Measurements from ENCODE around the gene AGTR1.

The AGTR1 gene

DNA sequence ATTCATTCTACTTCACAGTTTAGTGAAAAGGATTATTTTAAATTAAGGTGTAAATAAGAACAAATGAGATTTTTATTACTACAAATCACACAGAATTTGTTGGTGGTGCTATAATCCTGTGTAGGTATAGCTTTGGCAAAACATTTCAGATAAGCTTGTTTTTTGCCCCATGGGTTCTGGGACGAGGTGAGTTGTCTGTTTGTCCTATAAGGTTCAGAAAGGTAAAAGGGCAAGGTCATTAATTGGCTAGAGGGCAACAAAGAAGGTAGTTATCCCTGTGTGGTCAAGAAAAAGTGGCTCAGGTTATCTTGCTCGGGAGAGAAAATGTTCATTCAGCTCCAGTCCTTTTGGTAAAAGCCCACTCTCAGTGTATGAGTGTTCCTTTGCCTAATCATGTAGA, 23.2 kb downstream of the AGTR1 start:
- H3K27ac ChIP-seq (ENCODE audit: low read length) = no peak overlapping the region
- no peaks in the 10 kb centered on the region for H3K27me3 ChIP-seq (ENCODE audit: low read depth, low read length)
- H3K4me3 ChIP-seq (ENCODE audit: low read depth in 1 of 2, low read length in 2 of 2) = no peak overlapping the region
- no peaks in the 10 kb centered on the region for H3K9me3 ChIP-seq (ENCODE audit: control insufficient read depth in 1 of 2, low read length in 2 of 2)
- no peaks in the 10 kb centered on the region for H3K36me3 ChIP-seq (ENCODE audit: control insufficient read depth in 1 of 2, insufficient read depth in 2 of 2, low read length in 2 of 2)
- H3K4me1 ChIP-seq (ENCODE audit: control insufficient read depth in 1 of 2, insufficient read depth in 2 of 2, low read length in 2 of 2) = no peaks in the 10 kb centered on the region

DNA sequence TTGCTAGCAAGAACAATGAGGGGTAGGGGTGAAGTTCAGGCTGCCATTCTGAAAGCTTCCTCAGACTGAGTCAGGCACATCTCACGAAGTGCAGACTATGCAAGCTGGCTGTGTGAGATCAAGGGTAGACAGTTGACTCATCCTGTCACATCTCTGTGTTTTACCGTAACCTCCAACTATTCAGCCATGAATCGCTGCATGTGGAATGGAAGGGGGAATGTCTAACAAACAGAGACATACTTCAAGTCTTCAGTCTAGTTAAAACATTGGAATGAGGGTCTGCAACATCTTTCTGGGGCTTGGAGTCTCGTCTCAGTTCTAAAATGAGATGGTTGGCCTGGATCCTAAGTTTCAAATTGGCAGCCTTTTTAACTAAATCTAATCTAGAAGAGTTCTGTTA, 25.9 kb downstream of the AGTR1 start:
- Histone ChIP-seq H3K36me3 (ENCODE audit: control insufficient read depth in 1 of 2, insufficient read depth in 2 of 2, low read length in 2 of 2) (no peaks in the 10 kb centered on the region), H3K27ac (ENCODE audit: low read length) (no peak overlapping the region)

DNA sequence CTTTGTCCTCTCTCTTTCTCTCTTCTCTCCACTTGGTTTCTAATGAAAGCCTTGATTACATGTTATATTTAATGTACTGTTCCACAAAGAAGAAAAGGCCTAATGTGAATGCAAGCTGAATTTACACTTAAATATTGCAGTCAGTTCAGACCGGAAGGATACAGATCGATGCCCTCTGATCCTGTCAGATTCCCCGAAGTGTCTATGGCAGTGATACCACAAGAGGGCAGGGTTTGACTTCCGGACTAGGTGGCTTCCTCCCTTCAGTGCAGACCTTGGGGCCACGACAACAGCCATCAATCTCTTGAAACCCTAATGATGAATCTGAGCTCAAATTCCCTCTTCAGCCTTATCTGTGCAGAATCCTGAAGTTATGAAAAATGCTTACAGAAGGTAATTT, 29.5 kb downstream of the AGTR1 start:
- Histone ChIP-seq H3K36me3 (ENCODE audit: control insufficient read depth in 1 of 2, insufficient read depth in 2 of 2, low read length in 2 of 2) (no peaks in the 10 kb centered on the region), H3K9me3 (ENCODE audit: control insufficient read depth in 1 of 2, low read length in 2 of 2) (no peaks in the 10 kb centered on the region), H3K4me3 (ENCODE audit: low read depth in 1 of 2, low read length in 2 of 2) (no peak overlapping the region), H3K27me3 (ENCODE audit: low read depth, low read length) (no peaks in the 10 kb centered on the region), H3K4me1 (ENCODE audit: control insufficient read depth in 1 of 2, insufficient read depth in 2 of 2, low read length in 2 of 2) (peaks cover 0 to 4% of the 10 kb centered on the region in 2 donors), H3K27ac (ENCODE audit: low read length) (no peak overlapping the region)

More for the DNA sequence above, 25.9 kb downstream of the AGTR1 start:
- Histone ChIP-seq H3K9me3 (ENCODE audit: control insufficient read depth in 1 of 2, low read length in 2 of 2) (no peaks in the 10 kb centered on the region), H3K27me3 (ENCODE audit: low read depth, low read length) (no peaks in the 10 kb centered on the region), H3K4me3 (ENCODE audit: low read depth in 1 of 2, low read length in 2 of 2) (no peak overlapping the region), H3K4me1 (ENCODE audit: control insufficient read depth in 1 of 2, insufficient read depth in 2 of 2, low read length in 2 of 2) (peaks cover 0 to 3% of the 10 kb centered on the region in 2 donors)

DNA sequence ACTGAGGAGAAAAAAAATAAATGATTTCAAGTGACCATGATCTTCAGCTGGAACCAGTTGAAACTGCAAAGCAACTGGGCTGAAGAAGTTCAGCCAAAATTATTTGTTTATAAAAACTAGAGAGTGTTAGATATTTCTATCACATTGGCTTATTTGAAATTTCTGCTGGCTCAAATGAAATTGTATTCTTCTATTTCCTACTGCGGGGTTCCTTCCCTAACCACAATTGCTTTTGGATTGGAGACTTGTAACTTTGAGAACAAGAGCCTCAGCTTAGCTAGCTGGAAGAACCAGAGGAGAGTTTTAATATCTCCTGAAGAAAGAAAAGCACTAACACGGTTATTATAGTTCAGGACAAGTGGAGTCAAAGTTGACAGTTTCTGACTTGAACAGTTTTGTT, 31.1 kb downstream of the AGTR1 start:
- no peaks in the 10 kb centered on the region for H3K9me3 ChIP-seq (ENCODE audit: control insufficient read depth in 1 of 2, low read length in 2 of 2)
- H3K36me3 ChIP-seq (ENCODE audit: control insufficient read depth in 1 of 2, insufficient read depth in 2 of 2, low read length in 2 of 2) = no peaks in the 10 kb centered on the region
- no peaks in the 10 kb centered on the region for H3K27me3 ChIP-seq (ENCODE audit: low read depth, low read length)
- H3K4me1 ChIP-seq (ENCODE audit: control insufficient read depth in 1 of 2, insufficient read depth in 2 of 2, low read length in 2 of 2) = peaks cover 0 to 4% of the 10 kb centered on the region in 2 donors
- H3K4me3 ChIP-seq (ENCODE audit: low read depth in 1 of 2, low read length in 2 of 2) = no peak overlapping the region
- no peak overlapping the region for H3K27ac ChIP-seq (ENCODE audit: low read length)

DNA sequence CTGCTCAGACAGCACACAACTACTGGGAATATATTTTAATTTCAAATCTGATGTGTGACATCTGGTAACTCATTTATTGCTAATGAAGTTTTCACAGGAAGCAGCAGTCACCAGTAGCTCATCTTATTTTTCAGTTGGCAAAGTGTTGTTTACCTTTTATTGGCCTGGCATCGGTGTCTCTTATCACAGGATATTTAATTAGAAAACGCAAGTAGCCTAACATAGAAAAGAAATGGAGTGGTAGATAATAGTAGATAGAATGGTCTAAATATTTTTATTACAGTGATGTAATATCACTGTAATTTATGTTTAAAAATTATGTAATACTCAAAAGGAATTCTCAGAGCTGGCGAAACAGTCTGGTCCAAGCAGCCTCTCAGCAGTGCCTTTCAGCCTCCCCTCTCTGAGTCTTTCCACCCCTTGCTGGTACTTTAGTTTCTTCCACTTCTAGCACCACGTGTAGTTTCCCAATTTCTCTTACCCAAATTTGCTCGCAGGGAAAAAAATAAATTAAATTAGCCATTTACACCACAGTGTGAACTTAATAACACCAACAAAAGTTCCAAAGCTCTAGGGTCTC, 31.9 kb downstream of the AGTR1 start:
- Histone ChIP-seq H3K4me3 (ENCODE audit: low read depth in 1 of 2, low read length in 2 of 2) (no peak overlapping the region), H3K27me3 (ENCODE audit: low read depth, low read length) (no peaks in the 10 kb centered on the region), H3K4me1 (ENCODE audit: control insufficient read depth in 1 of 2, insufficient read depth in 2 of 2, low read length in 2 of 2) (peaks cover 0 to 4% of the 10 kb centered on the region in 2 donors), H3K9me3 (ENCODE audit: control insufficient read depth in 1 of 2, low read length in 2 of 2) (no peaks in the 10 kb centered on the region), H3K36me3 (ENCODE audit: control insufficient read depth in 1 of 2, insufficient read depth in 2 of 2, low read length in 2 of 2) (no peaks in the 10 kb centered on the region), H3K27ac (ENCODE audit: low read length) (no peak overlapping the region)

DNA sequence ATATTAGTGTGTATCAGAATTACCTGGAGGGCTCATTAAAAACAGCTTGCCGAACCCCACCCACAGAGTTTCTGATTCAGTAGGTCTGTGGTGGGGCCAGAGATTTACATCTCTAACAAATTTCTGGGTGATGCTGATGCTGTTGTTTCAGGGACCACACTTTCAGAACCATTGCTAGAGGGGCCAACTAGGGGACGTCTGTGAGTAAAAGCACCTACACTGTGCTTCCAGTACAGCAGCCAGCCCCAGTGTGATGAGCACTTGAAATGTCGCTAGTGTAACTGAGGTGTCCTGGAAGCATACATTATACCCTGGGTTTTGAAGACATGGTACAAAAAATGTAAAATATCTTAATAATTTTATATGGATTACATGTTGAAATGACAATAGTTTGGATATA, 33.0 kb downstream of the AGTR1 start:
- Histone ChIP-seq H3K27ac (ENCODE audit: low read length) (no peak overlapping the region), H3K27me3 (ENCODE audit: low read depth, low read length) (no peaks in the 10 kb centered on the region), H3K4me1 (ENCODE audit: control insufficient read depth in 1 of 2, insufficient read depth in 2 of 2, low read length in 2 of 2) (peaks cover 0 to 4% of the 10 kb centered on the region in 2 donors), H3K4me3 (ENCODE audit: low read depth in 1 of 2, low read length in 2 of 2) (no peak overlapping the region), H3K9me3 (ENCODE audit: control insufficient read depth in 1 of 2, low read length in 2 of 2) (no peaks in the 10 kb centered on the region), H3K36me3 (ENCODE audit: control insufficient read depth in 1 of 2, insufficient read depth in 2 of 2, low read length in 2 of 2) (no peaks in the 10 kb centered on the region)

DNA sequence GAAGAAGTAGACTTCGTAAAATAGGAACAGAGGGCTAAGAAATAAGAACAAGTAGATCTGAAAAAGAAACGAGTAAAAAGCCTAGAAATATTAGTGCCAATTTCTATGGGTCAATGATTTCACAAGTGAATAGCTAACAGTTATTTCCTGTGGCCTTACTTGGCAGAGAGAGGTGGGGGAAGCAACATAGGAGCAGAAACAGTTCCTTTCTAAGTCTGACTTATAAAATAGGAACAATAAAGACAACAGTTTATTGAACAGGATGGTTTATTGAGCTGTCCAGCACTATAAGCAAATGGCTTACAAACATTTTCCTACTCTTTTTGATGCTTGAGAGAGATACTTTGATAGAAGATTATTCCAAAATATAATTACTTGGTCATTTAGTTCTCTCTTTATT, 37.9 kb downstream of the AGTR1 start:
- H3K27me3 ChIP-seq (ENCODE audit: low read depth, low read length) = no peaks in the 10 kb centered on the region
- no peak overlapping the region for H3K27ac ChIP-seq (ENCODE audit: low read length)
- H3K9me3 ChIP-seq (ENCODE audit: control insufficient read depth in 1 of 2, low read length in 2 of 2) = no peaks in the 10 kb centered on the region
- H3K4me1 ChIP-seq (ENCODE audit: control insufficient read depth in 1 of 2, insufficient read depth in 2 of 2, low read length in 2 of 2) = no peaks in the 10 kb centered on the region
- no peaks in the 10 kb centered on the region for H3K36me3 ChIP-seq (ENCODE audit: control insufficient read depth in 1 of 2, insufficient read depth in 2 of 2, low read length in 2 of 2)
- H3K4me3 ChIP-seq (ENCODE audit: low read depth in 1 of 2, low read length in 2 of 2) = no peak overlapping the region

DNA sequence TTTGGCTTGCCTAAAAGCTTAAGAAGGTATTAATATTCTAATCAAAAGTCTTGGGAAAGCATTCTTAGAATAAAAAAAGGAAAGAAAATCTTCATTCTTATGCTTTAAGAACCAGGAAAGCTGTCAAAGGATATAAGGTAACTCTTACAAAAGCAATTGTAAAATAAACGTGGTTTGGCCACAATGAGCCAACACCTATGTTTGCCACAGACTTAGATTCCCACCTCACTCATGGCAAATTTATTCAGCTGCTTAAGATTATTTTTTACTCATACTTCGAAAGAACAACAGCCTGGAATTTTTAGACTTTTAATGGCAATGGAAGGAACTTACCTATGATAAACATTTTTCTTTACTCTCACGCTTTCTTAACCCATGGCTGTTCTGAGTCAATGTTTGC, 38.4 kb downstream of the AGTR1 start:
- Histone ChIP-seq H3K4me1 (ENCODE audit: control insufficient read depth in 1 of 2, insufficient read depth in 2 of 2, low read length in 2 of 2) (no peaks in the 10 kb centered on the region), H3K36me3 (ENCODE audit: control insufficient read depth in 1 of 2, insufficient read depth in 2 of 2, low read length in 2 of 2) (no peaks in the 10 kb centered on the region), H3K9me3 (ENCODE audit: control insufficient read depth in 1 of 2, low read length in 2 of 2) (no peaks in the 10 kb centered on the region), H3K27ac (ENCODE audit: low read length) (no peak overlapping the region), H3K4me3 (ENCODE audit: low read depth in 1 of 2, low read length in 2 of 2) (no peak overlapping the region), H3K27me3 (ENCODE audit: low read depth, low read length) (no peaks in the 10 kb centered on the region)

DNA sequence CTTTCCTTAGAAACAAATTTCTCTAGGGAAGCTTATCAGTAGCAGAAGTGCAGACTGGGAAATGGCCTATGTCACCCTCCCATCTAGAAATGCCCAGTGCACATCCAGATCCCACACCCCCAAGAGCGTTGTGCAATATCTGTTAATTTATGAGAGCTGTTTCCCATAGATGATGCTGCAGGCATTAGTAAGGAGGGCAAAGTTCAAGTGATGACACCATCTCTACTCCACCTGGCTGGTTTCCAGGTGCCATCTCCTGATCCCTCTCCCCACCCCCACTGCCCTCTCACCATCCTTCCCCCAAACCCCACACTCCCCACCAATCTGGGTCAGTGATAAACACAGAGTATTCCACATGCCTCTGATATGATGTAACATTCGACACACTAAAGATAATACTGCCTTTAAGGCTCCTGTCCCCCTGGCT, 39.4 kb downstream of the AGTR1 start:
- H3K36me3 ChIP-seq (ENCODE audit: control insufficient read depth in 1 of 2, insufficient read depth in 2 of 2, low read length in 2 of 2) = no peaks in the 10 kb centered on the region
- no peaks in the 10 kb centered on the region for H3K27me3 ChIP-seq (ENCODE audit: low read depth, low read length)
- no peaks in the 10 kb centered on the region for H3K9me3 ChIP-seq (ENCODE audit: control insufficient read depth in 1 of 2, low read length in 2 of 2)
- no peak overlapping the region for H3K27ac ChIP-seq (ENCODE audit: low read length)
- H3K4me1 ChIP-seq (ENCODE audit: control insufficient read depth in 1 of 2, insufficient read depth in 2 of 2, low read length in 2 of 2) = no peaks in the 10 kb centered on the region
- H3K4me3 ChIP-seq (ENCODE audit: low read depth in 1 of 2, low read length in 2 of 2) = no peak overlapping the region

DNA sequence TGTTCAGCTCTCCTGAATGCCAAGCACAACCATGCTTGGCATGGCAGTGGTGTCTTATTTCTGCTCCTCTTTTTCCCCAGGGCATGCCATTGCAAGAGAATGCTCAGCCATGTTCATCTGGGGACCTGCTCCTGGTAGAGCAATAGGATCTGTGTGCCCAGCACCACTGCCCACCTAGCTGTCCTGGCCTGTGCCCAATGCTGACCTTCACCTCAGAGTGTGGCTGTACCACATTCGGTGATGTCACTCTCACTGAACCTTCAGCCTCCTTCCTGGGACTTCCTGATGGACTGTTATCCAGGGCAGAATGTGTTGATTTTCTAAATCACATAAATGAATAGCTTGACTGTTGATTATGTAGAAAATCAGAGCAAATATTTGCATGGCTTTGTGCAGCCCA, 42.0 kb downstream of the AGTR1 start:
- Histone ChIP-seq H3K27me3 (ENCODE audit: low read depth, low read length) (no peaks in the 10 kb centered on the region), H3K27ac (ENCODE audit: low read length) (no peak overlapping the region), H3K4me1 (ENCODE audit: control insufficient read depth in 1 of 2, insufficient read depth in 2 of 2, low read length in 2 of 2) (no peaks in the 10 kb centered on the region), H3K9me3 (ENCODE audit: control insufficient read depth in 1 of 2, low read length in 2 of 2) (no peaks in the 10 kb centered on the region), H3K36me3 (ENCODE audit: control insufficient read depth in 1 of 2, insufficient read depth in 2 of 2, low read length in 2 of 2) (no peaks in the 10 kb centered on the region), H3K4me3 (ENCODE audit: low read depth in 1 of 2, low read length in 2 of 2) (no peak overlapping the region)

DNA sequence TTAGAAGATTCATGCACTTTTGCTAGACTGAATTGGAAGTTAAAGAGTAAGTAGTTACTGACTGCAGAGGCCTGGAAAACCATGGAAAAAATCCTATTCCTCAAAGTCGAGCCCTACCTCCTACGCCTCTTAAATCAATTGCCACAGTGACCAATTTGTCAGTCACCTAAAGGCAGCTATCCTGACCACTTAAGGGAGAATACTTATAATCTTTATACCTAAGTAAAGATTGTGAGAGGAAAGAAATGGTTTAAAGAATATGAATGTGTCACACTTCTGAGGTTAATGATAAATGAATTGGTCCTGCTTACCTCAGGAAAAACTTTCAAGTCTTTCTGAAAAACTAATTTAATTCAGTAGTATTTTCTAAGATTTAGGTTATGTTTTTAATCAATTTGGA, 42.6 kb downstream of the AGTR1 start:
- Histone ChIP-seq H3K27me3 (ENCODE audit: low read depth, low read length) (no peaks in the 10 kb centered on the region), H3K4me3 (ENCODE audit: low read depth in 1 of 2, low read length in 2 of 2) (no peak overlapping the region), H3K4me1 (ENCODE audit: control insufficient read depth in 1 of 2, insufficient read depth in 2 of 2, low read length in 2 of 2) (no peaks in the 10 kb centered on the region), H3K27ac (ENCODE audit: low read length) (no peak overlapping the region), H3K9me3 (ENCODE audit: control insufficient read depth in 1 of 2, low read length in 2 of 2) (no peaks in the 10 kb centered on the region), H3K36me3 (ENCODE audit: control insufficient read depth in 1 of 2, insufficient read depth in 2 of 2, low read length in 2 of 2) (no peaks in the 10 kb centered on the region)

DNA sequence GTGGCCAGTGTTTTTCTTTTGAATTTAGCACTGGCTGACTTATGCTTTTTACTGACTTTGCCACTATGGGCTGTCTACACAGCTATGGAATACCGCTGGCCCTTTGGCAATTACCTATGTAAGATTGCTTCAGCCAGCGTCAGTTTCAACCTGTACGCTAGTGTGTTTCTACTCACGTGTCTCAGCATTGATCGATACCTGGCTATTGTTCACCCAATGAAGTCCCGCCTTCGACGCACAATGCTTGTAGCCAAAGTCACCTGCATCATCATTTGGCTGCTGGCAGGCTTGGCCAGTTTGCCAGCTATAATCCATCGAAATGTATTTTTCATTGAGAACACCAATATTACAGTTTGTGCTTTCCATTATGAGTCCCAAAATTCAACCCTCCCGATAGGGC, 43.5 kb downstream of the AGTR1 start:
- Histone ChIP-seq H3K36me3 (ENCODE audit: control insufficient read depth in 1 of 2, insufficient read depth in 2 of 2, low read length in 2 of 2) (no peaks in the 10 kb centered on the region), H3K9me3 (ENCODE audit: control insufficient read depth in 1 of 2, low read length in 2 of 2) (no peaks in the 10 kb centered on the region), H3K4me3 (ENCODE audit: low read depth in 1 of 2, low read length in 2 of 2) (no peak overlapping the region), H3K27ac (ENCODE audit: low read length) (no peak overlapping the region), H3K27me3 (ENCODE audit: low read depth, low read length) (no peaks in the 10 kb centered on the region), H3K4me1 (ENCODE audit: control insufficient read depth in 1 of 2, insufficient read depth in 2 of 2, low read length in 2 of 2) (no peaks in the 10 kb centered on the region)
